Panc1 (cell line): ENCODE results near the gene LIN9.

ENCODE experiments used
- SIN3A ChIP-seq: IDR thresholded peaks from 2 replicates; pipeline ENCODE4 v1.6.1; 2012; ENCODE audit warnings: low read depth, mild to moderate bottlenecking, low read length, moderate library complexity, borderline replicate concordance; ENCODE audit not compliant: insufficient read depth
- TF ChIP-seq, protein P1 (sequence below): fragments of 450-650 bp; IDR thresholded peaks from 2 replicates; pipeline ENCODE4 v1.5.1; 2017; ENCODE audit warnings: mild to moderate bottlenecking

DNA sequence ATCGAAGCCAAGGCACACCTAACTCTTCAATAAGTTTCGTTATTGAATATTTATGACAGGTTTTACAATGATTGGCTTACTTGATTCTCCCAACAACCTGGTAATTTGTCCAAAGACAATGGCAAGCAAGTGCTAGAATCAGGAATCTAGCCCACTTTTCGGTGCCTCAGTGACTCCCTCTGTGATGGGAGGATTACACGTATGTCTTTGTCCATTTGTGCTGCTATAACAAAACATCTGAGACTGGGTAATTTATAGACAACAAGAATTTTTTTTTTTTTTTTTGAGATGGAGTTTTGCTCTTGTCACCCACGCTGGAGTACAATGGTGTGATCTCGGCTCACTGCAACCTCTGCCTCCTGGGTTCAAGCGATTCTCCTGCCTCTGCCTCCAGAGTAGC is 2.4 kb upstream of the LIN9 start:
- TF ChIP-seq, protein P1, sequence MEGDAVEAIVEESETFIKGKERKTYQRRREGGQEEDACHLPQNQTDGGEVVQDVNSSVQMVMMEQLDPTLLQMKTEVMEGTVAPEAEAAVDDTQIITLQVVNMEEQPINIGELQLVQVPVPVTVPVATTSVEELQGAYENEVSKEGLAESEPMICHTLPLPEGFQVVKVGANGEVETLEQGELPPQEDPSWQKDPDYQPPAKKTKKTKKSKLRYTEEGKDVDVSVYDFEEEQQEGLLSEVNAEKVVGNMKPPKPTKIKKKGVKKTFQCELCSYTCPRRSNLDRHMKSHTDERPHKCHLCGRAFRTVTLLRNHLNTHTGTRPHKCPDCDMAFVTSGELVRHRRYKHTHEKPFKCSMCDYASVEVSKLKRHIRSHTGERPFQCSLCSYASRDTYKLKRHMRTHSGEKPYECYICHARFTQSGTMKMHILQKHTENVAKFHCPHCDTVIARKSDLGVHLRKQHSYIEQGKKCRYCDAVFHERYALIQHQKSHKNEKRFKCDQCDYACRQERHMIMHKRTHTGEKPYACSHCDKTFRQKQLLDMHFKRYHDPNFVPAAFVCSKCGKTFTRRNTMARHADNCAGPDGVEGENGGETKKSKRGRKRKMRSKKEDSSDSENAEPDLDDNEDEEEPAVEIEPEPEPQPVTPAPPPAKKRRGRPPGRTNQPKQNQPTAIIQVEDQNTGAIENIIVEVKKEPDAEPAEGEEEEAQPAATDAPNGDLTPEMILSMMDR: no peak
- TF ChIP-seq SIN3A: no peak
